ENCODE data around the gene NPW.

The NPW gene

GRCh38 chr16:2056077-2056476 lies 36.5 kb downstream of the NPW start:
- no peak for DNase-seq

- DNase-seq = no peak
Observed at GRCh38 chr16:2056681-2057407, 37.3 kb downstream of the NPW start.

DNA sequence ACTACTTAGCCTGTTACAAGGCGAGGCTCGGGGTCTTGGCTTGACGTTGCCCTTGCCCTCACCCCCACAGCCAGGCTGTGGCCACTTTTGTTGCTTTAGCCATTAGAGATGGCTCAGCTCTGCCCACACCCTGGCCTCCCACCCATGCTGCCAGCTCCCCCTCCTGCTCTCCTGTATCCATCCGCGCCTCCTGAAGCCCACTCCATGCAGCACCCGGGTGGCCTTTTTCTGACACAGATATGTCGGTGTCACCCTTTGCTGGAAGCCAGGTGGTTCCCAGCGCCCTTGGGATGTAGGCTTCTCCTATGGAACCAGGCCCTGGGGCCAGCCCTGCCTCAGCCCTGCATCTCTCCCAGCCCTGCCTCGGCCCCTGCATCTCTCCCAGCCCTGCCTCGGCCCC lies 37.9 kb downstream of the NPW start:
- DNase-seq = no peak

- DNase-seq = no peak
Observed at GRCh38 chr16:2058420-2058819, 38.8 kb downstream of the NPW start.

GRCh38 chr16:2058872-2059271 lies 39.3 kb downstream of the NPW start:
- no peak for DNase-seq

GRCh38 chr16:2060346-2060745 lies 40.8 kb downstream of the NPW start:
- DNase-seq = no peak

DNA sequence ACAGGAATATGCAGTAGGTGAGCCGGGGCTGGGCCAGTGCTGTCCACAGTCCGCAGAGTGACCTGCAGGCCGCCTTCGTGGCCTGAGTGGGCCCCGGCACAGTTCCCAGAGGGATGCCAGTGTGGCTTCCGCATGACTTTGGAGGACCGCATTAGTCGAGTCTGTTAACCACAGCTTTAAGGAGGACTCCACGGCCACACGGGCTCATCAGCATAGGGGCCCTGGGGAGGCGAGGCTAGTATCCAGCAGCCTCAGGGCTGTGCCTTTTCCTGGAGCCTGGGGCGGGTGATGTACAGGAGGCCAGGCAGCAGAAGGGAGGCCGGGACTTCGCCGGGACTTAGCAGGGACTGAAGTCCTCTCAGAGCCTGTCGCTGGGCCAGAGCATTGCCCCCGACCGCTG lies 41.4 kb downstream of the NPW start:
- no peak for DNase-seq

DNA sequence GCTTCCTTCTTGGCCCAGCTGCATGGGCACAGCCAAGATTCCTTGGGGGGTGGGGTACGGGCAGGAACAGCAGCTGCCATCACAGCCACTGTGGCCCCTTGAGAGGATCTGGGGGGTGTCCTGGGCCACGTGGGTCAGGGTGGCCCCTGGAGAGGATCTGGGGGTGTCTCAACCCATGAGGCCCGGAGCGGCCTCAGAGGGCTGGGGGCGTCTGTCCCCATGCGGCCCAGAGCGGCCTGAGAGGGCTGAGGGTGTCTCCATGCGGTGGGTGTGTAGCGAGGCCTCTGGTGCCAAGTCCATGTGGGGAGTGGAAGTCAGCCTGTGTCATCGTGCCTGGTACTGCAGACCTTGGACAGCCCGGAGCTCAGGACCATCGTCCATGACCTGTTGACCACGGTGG lies 41.9 kb downstream of the NPW start:
- no peak for DNase-seq

- DNase-seq = no peak
Observed at GRCh38 chr16:2062801-2063200, 43.2 kb downstream of the NPW start.

GRCh38 chr16:2063861-2064260 lies 44.3 kb downstream of the NPW start:
- no peak for DNase-seq

DNA sequence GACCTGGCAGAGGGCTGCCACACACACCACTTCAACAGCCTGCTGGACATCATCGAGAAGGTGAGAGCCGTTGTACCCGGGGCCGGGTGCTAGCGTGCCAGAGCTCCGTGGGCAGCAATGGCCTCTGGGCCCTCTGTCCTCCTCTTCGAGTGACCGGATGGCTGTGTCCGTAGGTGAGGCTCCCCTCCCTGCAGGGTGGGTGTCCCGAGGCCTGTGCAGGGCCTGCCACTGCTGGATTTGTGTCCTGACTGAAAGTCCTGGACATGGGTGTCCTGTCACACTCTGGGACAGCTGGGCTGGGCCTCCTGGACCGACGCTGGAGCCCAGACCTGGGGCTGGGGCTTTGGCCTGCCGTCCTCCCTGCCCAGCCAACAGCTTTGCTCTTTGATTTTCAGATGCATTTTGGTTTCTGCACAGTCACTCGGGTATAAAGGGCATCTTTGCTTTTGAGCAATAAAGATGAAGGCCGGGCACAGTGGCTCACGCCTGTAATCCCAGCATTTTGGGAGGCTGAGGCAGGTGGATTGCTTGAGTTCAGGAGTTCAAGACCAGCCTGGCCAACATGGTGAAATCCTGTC lies 44.9 kb downstream of the NPW start:
- DNase-seq = no peak

- DNase-seq = no peak
Observed at GRCh38 chr16:2066139-2066538, 46.6 kb downstream of the NPW start.

All from stimulated activated CD4-positive, alpha-beta T cell treated with anti-CD3 and anti-CD28 coated beads, Interleukin-12 subunit alpha, Interleukin-12 subunit beta, amount 100 ng/mL, for 4 hours (primary cell).